ENCODE measurements around the gene PEX14. TPM values are rescaled to one million over a fixed set of nuclear protein-coding genes. Genes with fewer than 3 reads are reported as not detected.

PEX14 gene
- total RNA-seq, 1 experiment from 2014 or later: 36.0 TPM

DNA sequence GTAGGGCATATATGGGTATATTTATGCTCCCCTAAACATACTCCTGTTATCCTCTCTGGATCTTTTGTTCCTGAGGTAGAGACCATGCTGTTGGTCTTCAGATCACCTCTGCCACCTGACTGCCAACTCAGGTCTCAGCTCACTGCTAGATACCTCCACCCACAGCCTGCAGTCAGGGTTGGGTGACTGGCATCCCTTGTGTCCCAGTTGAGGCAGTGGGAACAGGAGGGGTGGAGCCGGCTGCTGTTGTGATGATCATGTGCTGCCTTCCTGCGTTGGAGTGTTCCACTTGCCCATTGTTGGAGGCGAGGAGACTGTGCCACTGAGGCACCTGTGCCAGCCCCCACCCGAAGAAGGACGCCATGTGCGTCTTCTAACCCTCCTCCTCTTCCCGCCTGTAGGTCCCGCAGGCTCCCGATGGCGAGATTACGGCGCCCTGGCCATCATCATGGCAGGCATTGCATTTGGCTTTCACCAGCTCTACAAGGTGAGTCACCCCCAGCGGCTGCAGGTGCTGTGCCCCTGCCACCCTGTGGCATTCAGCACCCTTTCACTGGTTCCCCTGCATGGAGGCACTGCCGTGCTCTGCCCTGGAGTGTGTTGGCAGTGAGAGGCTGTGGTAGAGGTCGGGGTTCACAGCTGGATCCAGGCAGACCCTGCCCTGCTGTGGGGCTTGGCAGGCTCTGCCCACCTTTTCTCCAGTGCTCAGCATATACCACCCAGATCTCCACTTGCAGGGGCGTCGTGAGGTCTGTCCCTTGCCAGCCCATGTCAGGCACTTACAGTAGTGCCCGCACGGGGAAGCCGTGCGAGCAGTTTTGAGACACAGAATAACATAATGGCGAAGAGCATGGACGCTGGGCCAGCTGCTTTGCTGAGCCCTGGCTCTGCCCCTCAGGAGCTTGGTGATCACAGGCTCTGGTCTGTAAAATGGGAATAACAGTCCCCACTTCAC, 143.5 kb downstream of the PEX14 start:
- TF ChIP-seq POLR2AphosphoS5 (IDR thresholded peaks at IDR 0.05; ENCODE audit: low read depth, low read length) (no peak), SIN3A (IDR thresholded peaks at IDR 0.05; ENCODE audit: borderline replicate concordance, insufficient read depth, low read depth, low read length) (no peak), TCF7L2 (IDR thresholded peaks at IDR 0.05; ENCODE audit: low read depth, low read length) (no peak)
- TF ChIP-seq, protein P1, sequence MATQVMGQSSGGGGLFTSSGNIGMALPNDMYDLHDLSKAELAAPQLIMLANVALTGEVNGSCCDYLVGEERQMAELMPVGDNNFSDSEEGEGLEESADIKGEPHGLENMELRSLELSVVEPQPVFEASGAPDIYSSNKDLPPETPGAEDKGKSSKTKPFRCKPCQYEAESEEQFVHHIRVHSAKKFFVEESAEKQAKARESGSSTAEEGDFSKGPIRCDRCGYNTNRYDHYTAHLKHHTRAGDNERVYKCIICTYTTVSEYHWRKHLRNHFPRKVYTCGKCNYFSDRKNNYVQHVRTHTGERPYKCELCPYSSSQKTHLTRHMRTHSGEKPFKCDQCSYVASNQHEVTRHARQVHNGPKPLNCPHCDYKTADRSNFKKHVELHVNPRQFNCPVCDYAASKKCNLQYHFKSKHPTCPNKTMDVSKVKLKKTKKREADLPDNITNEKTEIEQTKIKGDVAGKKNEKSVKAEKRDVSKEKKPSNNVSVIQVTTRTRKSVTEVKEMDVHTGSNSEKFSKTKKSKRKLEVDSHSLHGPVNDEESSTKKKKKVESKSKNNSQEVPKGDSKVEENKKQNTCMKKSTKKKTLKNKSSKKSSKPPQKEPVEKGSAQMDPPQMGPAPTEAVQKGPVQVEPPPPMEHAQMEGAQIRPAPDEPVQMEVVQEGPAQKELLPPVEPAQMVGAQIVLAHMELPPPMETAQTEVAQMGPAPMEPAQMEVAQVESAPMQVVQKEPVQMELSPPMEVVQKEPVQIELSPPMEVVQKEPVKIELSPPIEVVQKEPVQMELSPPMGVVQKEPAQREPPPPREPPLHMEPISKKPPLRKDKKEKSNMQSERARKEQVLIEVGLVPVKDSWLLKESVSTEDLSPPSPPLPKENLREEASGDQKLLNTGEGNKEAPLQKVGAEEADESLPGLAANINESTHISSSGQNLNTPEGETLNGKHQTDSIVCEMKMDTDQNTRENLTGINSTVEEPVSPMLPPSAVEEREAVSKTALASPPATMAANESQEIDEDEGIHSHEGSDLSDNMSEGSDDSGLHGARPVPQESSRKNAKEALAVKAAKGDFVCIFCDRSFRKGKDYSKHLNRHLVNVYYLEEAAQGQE (IDR thresholded peaks at IDR 0.05; ENCODE audit: insufficient read depth in 1 of 2, low read depth in 2 of 2, low read length in 1 of 2): no peak
- TF ChIP-seq, protein P2, sequence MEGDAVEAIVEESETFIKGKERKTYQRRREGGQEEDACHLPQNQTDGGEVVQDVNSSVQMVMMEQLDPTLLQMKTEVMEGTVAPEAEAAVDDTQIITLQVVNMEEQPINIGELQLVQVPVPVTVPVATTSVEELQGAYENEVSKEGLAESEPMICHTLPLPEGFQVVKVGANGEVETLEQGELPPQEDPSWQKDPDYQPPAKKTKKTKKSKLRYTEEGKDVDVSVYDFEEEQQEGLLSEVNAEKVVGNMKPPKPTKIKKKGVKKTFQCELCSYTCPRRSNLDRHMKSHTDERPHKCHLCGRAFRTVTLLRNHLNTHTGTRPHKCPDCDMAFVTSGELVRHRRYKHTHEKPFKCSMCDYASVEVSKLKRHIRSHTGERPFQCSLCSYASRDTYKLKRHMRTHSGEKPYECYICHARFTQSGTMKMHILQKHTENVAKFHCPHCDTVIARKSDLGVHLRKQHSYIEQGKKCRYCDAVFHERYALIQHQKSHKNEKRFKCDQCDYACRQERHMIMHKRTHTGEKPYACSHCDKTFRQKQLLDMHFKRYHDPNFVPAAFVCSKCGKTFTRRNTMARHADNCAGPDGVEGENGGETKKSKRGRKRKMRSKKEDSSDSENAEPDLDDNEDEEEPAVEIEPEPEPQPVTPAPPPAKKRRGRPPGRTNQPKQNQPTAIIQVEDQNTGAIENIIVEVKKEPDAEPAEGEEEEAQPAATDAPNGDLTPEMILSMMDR (IDR thresholded peaks at IDR 0.05): no peak
- CTCF ChIA-PET: interaction anchor here (0.6 kb wide), 1 partner anchor 14 kb away, joined by 3 read pairs; no protein-coding TSS in a partner anchor
- Histone ChIP-seq H3K4me1 (ENCODE audit: control insufficient read depth, insufficient read depth, low read length) (no peaks in the 10 kb centered on the region), H3K27me3 (ENCODE audit: control insufficient read depth, insufficient read depth, low read length) (no peaks in the 10 kb centered on the region), H3K4me3 (ENCODE audit: low read depth in 2 of 2, low read length in 2 of 2) (no peak overlapping the region), H3K9me3 (ENCODE audit: control insufficient read depth, insufficient read depth, low read depth, low read length) (no peaks in the 10 kb centered on the region), H3K36me3 (ENCODE audit: control insufficient read depth, insufficient read depth, low read length) (peaks cover 3% of the 10 kb centered on the region; the same call in 1 of the 2 replicates), H3K27ac (ENCODE audit: low read length) (no peak overlapping the region)
- DNase-seq (ENCODE audit: low read depth, low spot score): no peak
- POLR2A ChIA-PET: no interaction called here
- ATAC-seq: no peak
- no TSS peak for BruUV-seq (replicated peaks)
- in situ Hi-C loops (cut with HindIII; ENCODE audit: low pct_unique_long_range_greater_than_20kb, low sequenced_read_pairs): no loop called here
- intact Hi-C loops (cut with micrococcal nuclease; ENCODE audit: unreplicated experiment): no loop called here

DNA sequence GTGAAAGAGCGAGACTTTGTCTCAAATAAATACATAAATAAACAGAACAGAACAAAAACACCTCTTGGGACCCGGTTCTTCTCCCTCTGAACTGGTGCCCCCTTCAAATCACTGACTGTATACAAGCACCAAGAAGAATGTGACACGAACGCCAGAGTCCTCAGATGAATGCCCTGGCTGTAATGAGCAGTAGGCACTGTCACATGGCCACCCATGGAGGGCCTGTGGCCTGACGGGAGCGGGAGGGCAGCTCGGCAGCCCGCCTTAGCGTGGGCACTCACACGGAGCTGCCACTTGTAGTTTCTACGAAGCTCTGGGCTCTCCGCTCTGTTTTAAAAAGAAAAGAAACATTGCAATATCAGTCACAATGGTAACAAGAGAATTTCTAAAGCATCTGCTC, 146.0 kb downstream of the PEX14 start:
- ChIA-PET POLR2A (interaction anchor here (0.6 kb wide), 1 partner anchor 740 kb away, joined by 3 read pairs; no protein-coding TSS in a partner anchor), CTCF (no interaction called here)
- Histone ChIP-seq H3K4me3 (ENCODE audit: low read depth in 2 of 2, low read length in 2 of 2) (no peak overlapping the region), H3K4me1 (ENCODE audit: control insufficient read depth, insufficient read depth, low read length) (no peaks in the 10 kb centered on the region), H3K9me3 (ENCODE audit: control insufficient read depth, insufficient read depth, low read depth, low read length) (no peaks in the 10 kb centered on the region), H3K36me3 (ENCODE audit: control insufficient read depth, insufficient read depth, low read length) (peaks cover 3% of the 10 kb centered on the region; the same call in 1 of the 2 replicates), H3K27ac (ENCODE audit: low read length) (no peak overlapping the region), H3K27me3 (ENCODE audit: control insufficient read depth, insufficient read depth, low read length) (no peaks in the 10 kb centered on the region)
- no TSS peak for BruUV-seq (replicated peaks)
- ATAC-seq (no peak), DNase-seq (ENCODE audit: low read depth, low spot score) (no peak)
- in situ Hi-C loops (cut with HindIII; ENCODE audit: low pct_unique_long_range_greater_than_20kb, low sequenced_read_pairs) (no loop called here), intact Hi-C loops (cut with micrococcal nuclease; ENCODE audit: unreplicated experiment) (loop anchor here (10.0 kb wide), 1 partner anchor 106 kb away; no protein-coding TSS in a partner anchor)
- TF ChIP-seq, protein P1 (IDR thresholded peaks at IDR 0.05; ENCODE audit: insufficient read depth in 1 of 2, low read depth in 2 of 2, low read length in 1 of 2): no peak
- TF ChIP-seq TCF7L2 (IDR thresholded peaks at IDR 0.05; ENCODE audit: low read depth, low read length): no peak
- no peak for TF ChIP-seq POLR2AphosphoS5 (IDR thresholded peaks at IDR 0.05; ENCODE audit: low read depth, low read length)
- TF ChIP-seq SIN3A (IDR thresholded peaks at IDR 0.05; ENCODE audit: borderline replicate concordance, insufficient read depth, low read depth, low read length): no peak
- TF ChIP-seq, protein P2 (IDR thresholded peaks at IDR 0.05): no peak

Data from Panc1 (cell line).